Breast epithelium (tissue), 3 donors: ENCODE results near the gene ZC4H2.

ENCODE experiments used
- POLR2A ChIP-seq: fragments of 450-650 bp; IDR thresholded peaks from one replicate; pipeline ENCODE4 v1.6.1; 2016; ENCODE audit warnings: antibody characterized with exemption, mild to moderate bottlenecking, moderate library complexity
- POLR2AphosphoS5 ChIP-seq, 3 donors: sonication (generic); formaldehyde crosslinking; IDR thresholded peaks; one replicate each; pipeline ENCODE4 v1.6.1; 2017; ENCODE audit warnings: antibody characterized with exemption in 3 of 3
- TF ChIP-seq, protein P1 (sequence below), 3 donors: fragments of 450-650 bp; IDR thresholded peaks; one replicate each; pipeline ENCODE4 v1.5.1; 2016 to 2017; ENCODE audit warnings: antibody characterized with exemption in 3 of 3, mild to moderate bottlenecking in 3 of 3, moderate library complexity in 3 of 3

DNA sequence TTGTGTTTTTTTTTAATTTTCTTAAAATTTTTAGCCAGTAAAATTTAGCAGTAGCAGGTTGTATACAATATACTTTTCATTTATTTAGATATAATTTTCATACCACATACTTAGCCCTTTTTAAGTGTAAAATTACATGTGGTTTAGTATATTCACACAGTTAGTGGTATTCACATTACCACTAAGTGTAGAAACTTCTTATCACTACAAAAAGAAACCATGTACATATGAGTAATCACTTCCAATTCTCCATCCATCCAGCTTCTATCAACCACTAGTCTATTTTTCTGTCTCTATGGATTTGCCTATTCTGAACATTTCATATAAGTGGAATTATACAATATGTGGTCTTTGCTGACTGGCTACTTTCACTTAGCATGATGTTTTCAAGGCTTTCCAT, 109.0 kb downstream of the ZC4H2 start:
- TF ChIP-seq, protein P1, sequence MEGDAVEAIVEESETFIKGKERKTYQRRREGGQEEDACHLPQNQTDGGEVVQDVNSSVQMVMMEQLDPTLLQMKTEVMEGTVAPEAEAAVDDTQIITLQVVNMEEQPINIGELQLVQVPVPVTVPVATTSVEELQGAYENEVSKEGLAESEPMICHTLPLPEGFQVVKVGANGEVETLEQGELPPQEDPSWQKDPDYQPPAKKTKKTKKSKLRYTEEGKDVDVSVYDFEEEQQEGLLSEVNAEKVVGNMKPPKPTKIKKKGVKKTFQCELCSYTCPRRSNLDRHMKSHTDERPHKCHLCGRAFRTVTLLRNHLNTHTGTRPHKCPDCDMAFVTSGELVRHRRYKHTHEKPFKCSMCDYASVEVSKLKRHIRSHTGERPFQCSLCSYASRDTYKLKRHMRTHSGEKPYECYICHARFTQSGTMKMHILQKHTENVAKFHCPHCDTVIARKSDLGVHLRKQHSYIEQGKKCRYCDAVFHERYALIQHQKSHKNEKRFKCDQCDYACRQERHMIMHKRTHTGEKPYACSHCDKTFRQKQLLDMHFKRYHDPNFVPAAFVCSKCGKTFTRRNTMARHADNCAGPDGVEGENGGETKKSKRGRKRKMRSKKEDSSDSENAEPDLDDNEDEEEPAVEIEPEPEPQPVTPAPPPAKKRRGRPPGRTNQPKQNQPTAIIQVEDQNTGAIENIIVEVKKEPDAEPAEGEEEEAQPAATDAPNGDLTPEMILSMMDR (IDR thresholded peaks at IDR 0.05): no peak
- no peak for TF ChIP-seq POLR2AphosphoS5 (IDR thresholded peaks at IDR 0.05)
- no peak for TF ChIP-seq POLR2A
